Type B pancreatic cell (in vitro differentiated cells): ENCODE results near the gene KCMF1. TPM values are rescaled to one million over a fixed set of nuclear protein-coding genes. Genes with fewer than 3 reads are reported as not detected.
A peak's percentile ranks its signal among the peaks of the same experiment; 100 is the strongest.

ENCODE experiments used
- DNase-seq: peaks from one replicate; pipeline ENCODE4 v3.0.0; 2021; ENCODE audit warnings: mixed read lengths; ENCODE audit not compliant: unreplicated experiment; ENCODE audit errors: extremely low spot score
- H3K27ac Mint-ChIP-seq: 2 replicates; pipeline ENCODE4 v1.8.0; 2021; ENCODE audit warnings: mild to moderate bottlenecking, mixed read lengths
- H3K27me3 Mint-ChIP-seq: 2 replicates; pipeline ENCODE4 v1.8.0; 2021; ENCODE audit warnings: mixed read lengths
- H3K36me3 Mint-ChIP-seq: 2 replicates; pipeline ENCODE4 v1.8.0; 2021; ENCODE audit warnings: mixed read lengths
- H3K4me1 Mint-ChIP-seq: one replicate; pipeline ENCODE4 v1.8.0; 2021; ENCODE audit warnings: mixed read lengths; ENCODE audit not compliant: unreplicated experiment
- H3K4me3 Mint-ChIP-seq: 2 replicates; pipeline ENCODE4 v1.8.0; 2021; ENCODE audit warnings: mild to moderate bottlenecking, mixed read lengths
- H3K9me3 Mint-ChIP-seq: 2 replicates; pipeline ENCODE4 v1.8.0; 2021; ENCODE audit warnings: mixed read lengths
- total RNA-seq: library from RNA; stranded (reverse); gene quantifications from 2 replicates; pipeline ENCODE4 v1.2.1, GENCODE V29; 2021; ENCODE audit warnings: low replicate concordance
- TF ChIP-seq, protein P1 (sequence below): fragments of 200-600 bp; sonication (generic); conservative IDR thresholded peaks from 2 replicates; pipeline ENCODE4 v1.5.0; 2021; ENCODE audit warnings: antibody characterized with exemption, mild to moderate bottlenecking

KCMF1 gene
- total RNA-seq, 1 donor from 2014 or later = 62.2 TPM

DNA sequence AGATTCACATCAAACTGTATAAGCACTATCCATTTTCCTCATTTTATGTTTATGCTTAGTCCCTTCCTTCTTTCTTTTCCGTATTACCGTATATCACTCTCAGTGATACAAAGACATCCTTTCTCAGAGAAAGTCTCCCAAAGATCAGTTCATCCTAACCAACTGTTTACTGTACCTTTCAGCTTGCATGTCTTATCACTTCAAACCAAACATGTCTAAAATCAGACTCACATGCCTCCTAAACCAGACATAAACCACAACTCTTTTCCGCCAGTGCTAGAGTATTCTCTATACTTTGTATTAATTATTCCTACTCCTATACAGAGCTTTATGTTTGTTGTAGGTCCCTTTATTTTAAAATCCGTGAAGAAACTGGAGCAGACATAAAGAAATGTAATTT, 41.5 kb downstream of the KCMF1 start:
- H3K9me3 Mint-ChIP-seq = no peaks in the 10 kb centered on the region
- H3K4me1 Mint-ChIP-seq = peaks cover 31% of the 10 kb centered on the region
- H3K4me3 Mint-ChIP-seq = no peak overlapping the region
- TF ChIP-seq, protein P1, sequence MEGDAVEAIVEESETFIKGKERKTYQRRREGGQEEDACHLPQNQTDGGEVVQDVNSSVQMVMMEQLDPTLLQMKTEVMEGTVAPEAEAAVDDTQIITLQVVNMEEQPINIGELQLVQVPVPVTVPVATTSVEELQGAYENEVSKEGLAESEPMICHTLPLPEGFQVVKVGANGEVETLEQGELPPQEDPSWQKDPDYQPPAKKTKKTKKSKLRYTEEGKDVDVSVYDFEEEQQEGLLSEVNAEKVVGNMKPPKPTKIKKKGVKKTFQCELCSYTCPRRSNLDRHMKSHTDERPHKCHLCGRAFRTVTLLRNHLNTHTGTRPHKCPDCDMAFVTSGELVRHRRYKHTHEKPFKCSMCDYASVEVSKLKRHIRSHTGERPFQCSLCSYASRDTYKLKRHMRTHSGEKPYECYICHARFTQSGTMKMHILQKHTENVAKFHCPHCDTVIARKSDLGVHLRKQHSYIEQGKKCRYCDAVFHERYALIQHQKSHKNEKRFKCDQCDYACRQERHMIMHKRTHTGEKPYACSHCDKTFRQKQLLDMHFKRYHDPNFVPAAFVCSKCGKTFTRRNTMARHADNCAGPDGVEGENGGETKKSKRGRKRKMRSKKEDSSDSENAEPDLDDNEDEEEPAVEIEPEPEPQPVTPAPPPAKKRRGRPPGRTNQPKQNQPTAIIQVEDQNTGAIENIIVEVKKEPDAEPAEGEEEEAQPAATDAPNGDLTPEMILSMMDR = no peak
- H3K27me3 Mint-ChIP-seq = no peaks in the 10 kb centered on the region
- no peak for DNase-seq
- peaks cover 17% of the 10 kb centered on the region for H3K36me3 Mint-ChIP-seq
- no peak overlapping the region for H3K27ac Mint-ChIP-seq

DNA sequence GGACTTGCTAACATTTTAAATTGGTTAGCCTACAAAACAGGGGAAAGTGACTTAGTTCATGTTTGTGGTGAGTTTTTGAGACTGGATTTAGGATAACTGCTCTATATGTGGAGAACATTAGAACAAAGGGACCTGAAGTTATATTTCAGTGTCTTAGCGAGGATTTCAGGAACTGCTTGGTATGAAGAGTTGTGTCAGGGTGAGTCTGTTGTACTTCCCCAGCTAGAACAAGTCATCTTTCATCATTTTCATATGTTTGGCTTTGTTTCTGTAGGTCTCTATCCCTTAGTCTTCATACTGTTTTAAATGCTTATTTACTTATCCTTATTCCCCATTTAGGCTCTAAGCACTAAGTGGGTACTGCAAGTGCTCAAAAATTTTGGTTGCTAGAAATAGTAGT, 41.9 kb downstream of the KCMF1 start:
- no peaks in the 10 kb centered on the region for H3K27me3 Mint-ChIP-seq
- no peak overlapping the region for H3K27ac Mint-ChIP-seq
- no peak for DNase-seq
- no peak overlapping the region for H3K4me3 Mint-ChIP-seq
- H3K4me1 Mint-ChIP-seq = peaks cover 34% of the 10 kb centered on the region
- no peaks in the 10 kb centered on the region for H3K9me3 Mint-ChIP-seq
- TF ChIP-seq, protein P1 = no peak
- H3K36me3 Mint-ChIP-seq = peaks cover 16% of the 10 kb centered on the region

DNA sequence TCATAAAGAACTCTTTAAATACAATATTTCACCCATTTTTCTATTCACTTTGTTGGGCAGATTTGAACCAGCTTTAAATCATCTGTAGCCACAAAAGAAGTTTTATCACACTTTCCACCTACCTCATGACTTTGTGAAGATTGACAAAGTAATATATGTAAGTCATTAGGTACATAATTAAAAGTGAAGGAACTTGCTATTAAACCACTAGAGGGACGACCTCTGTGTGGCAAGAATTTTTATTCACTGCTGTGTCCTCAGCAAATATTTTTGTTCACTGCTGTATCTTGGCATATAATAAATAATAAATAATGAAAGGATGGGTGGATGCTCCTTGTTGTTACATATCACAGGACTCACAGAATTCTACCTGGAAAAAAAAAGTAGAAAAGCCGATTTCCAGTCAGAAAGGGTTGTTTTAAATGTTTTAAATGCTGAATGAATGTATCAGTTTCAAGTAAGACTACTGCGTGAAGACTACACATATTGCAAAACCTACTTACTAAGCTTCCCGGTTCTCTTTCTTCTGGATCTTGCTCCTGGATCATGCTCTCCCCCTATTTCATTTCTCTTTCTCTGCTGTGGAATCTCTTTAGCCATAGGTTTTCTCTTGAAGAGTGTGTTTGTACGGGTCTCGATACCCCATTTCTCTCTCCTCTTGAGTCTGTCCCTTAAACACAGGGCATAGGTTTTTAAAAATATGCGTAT, 44.8 kb downstream of the KCMF1 start:
- H3K4me3 Mint-ChIP-seq = no peak overlapping the region
- TF ChIP-seq, protein P1 = peak; percentile 54
- no peak for DNase-seq
- H3K27ac Mint-ChIP-seq = no peak overlapping the region
- H3K9me3 Mint-ChIP-seq = no peaks in the 10 kb centered on the region
- H3K4me1 Mint-ChIP-seq = peaks cover 41% of the 10 kb centered on the region
- no peaks in the 10 kb centered on the region for H3K27me3 Mint-ChIP-seq
- H3K36me3 Mint-ChIP-seq = peaks cover 5% of the 10 kb centered on the region

DNA sequence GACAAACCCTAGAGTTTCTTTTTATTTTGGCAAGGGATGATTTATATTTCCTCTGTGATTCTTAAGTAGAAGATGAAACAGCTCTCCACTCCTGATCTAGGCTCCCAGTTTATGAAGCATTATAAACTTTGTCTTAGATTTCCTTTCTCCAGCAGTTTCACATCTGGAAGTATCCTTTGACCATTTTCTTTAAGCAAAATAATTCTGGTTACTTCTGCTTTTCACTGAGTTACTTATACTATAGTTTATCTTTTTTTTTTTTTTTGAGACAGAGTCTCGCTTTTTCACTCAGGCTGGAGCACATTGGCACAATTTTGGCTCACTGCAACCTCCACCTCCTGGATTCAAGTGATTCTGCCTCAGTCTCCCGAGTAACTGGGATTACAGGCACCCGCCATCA, 45.5 kb downstream of the KCMF1 start:
- no peak for DNase-seq
- TF ChIP-seq, protein P1 = no peak
- H3K4me3 Mint-ChIP-seq = no peak overlapping the region
- no peak overlapping the region for H3K27ac Mint-ChIP-seq
- peaks cover 4% of the 10 kb centered on the region for H3K36me3 Mint-ChIP-seq
- no peaks in the 10 kb centered on the region for H3K9me3 Mint-ChIP-seq
- H3K27me3 Mint-ChIP-seq = no peaks in the 10 kb centered on the region
- H3K4me1 Mint-ChIP-seq = peaks cover 41% of the 10 kb centered on the region

DNA sequence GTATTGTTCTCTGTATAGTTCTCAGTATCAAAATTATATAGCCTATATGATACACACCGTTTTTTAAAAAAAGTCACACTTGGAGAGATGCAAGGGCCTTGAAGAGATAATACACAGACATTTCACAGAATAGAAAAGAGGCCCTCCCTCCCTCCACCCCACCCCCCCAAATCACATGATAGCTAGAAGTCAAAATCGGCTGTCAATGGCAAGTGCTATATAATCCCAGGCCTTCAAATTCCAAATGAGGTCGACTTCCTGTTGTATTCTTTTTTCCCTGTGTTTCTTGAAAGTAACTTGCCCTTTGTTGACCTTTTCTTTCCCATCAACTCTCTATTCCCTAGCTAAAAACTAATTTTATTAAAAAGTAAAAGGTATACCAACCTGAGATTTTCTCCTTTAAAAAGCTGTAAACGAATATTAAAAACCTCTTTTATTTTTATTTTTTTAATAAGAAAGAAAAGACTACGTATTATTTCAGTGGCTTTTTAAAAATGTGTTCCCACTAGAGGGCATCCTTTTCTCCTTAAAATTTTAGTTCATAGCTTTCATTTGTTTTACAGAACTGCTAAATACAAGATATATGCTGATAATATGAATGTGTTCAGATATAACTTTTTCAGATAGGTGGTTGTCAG, 46.6 kb downstream of the KCMF1 start:
- peaks cover 38% of the 10 kb centered on the region for H3K4me1 Mint-ChIP-seq

More for the DNA sequence above, 46.6 kb downstream of the KCMF1 start:
- no peak for DNase-seq
- TF ChIP-seq, protein P1 = peak; percentile 73
- no peaks in the 10 kb centered on the region for H3K9me3 Mint-ChIP-seq
- H3K36me3 Mint-ChIP-seq = peaks cover 8% of the 10 kb centered on the region
- H3K4me3 Mint-ChIP-seq = peak overlapping the region; percentile 42
- H3K27me3 Mint-ChIP-seq = no peaks in the 10 kb centered on the region
- peak overlapping the region; percentile 86 for H3K27ac Mint-ChIP-seq
